Ishikawa (cell line): ENCODE measurements around the gene AQP12A.

ENCODE experiments used
- CEBPB ChIP-seq: IDR thresholded peaks from 2 replicates; pipeline ENCODE4 v1.6.1; 2012
- FOXM1 ChIP-seq: IDR thresholded peaks from 2 replicates; pipeline ENCODE4 v1.6.1; 2012; ENCODE audit warnings: low read depth, borderline replicate concordance
- MAX ChIP-seq: IDR thresholded peaks from 2 replicates; pipeline ENCODE4 v1.6.1; 2012
- REST ChIP-seq: IDR thresholded peaks from 2 replicates; pipeline ENCODE4 v1.6.1; 2012; ENCODE audit warnings: low read depth, mild to moderate bottlenecking
- TAF1 ChIP-seq: IDR thresholded peaks from 2 replicates; pipeline ENCODE4 v1.6.1; 2012; ENCODE audit warnings: low read depth, mild to moderate bottlenecking
- TCF12 ChIP-seq: IDR thresholded peaks from 2 replicates; pipeline ENCODE4 v1.6.1; 2012; ENCODE audit warnings: low read depth
- USF1 ChIP-seq: IDR thresholded peaks from 2 replicates; pipeline ENCODE4 v1.6.1; 2012
- YY1 ChIP-seq: IDR thresholded peaks from 2 replicates; pipeline ENCODE4 v1.6.1; 2012; ENCODE audit warnings: low read depth
- ZBTB7A ChIP-seq: IDR thresholded peaks from 2 replicates; pipeline ENCODE4 v1.6.1; 2012; ENCODE audit warnings: low read depth

- TF ChIP-seq MAX (no peak), USF1 (no peak), TAF1 (no peak), ZBTB7A (no peak), REST (no peak), YY1 (no peak), CEBPB (no peak), FOXM1 (no peak), TCF12 (no peak)
These were observed 1.7 kb upstream of the AQP12A start for GRCh38 chr2:240689975-240690374.
